HG03139 (cell line): Measurements from ENCODE around the gene SPCS3.
"Not testable (repeated sequence)": the region's sequence is repeated elsewhere in the genome, so short reads cannot be mapped to it uniquely, and the experiment has no call there.

Experiments
- ATAC-seq: cut with Tn5 transposase; IDR thresholded peaks from one replicate; pipeline ENCODE4 v1.9.1; 2021; ENCODE audit not compliant: unreplicated experiment

SPCS3 gene

DNA sequence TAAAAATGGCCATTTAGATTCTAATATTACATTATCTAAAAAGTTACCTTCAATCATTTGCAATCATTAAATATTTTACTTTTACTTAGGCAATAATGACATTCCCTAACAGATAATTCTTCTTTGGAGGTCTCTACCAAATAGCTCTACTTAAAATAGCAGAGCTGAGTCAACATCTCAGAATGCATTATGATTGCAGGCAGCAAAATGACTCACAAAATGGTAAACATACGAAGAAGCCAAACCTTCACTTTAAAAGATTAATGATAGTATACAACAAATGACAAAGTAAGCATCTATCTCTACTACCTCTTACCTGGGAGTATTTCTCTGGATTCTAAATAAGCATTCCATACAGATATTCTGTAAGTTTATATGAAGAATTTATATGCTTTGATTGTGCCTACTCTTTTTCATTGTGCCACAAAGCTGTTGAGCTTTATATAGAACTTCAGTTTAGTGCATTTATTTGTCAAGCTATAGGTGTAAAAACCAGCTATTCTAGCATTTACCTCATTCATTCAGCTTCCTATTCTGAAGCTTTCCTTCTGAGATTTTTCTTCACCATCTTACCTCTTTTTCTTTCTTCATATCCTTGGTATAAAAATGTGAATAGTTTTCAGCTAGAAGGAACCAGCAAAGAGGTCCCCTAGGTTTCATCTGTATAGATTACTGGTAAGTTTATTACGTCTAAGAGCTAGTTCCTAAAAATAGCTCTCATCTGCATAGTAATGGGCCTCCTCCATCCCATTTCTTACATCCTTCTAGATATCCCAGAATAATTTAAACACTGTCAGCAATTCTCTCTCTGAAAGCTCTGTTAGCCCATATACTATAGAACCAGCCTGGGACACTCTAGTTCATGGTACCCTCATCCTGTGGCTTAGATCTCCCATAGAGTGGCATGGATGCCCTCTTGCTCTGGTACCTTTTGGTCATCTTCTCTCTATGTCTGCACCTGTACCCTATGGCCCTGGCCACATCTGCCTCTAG, 17.2 kb upstream of the SPCS3 start:
- ATAC-seq: no peak

DNA sequence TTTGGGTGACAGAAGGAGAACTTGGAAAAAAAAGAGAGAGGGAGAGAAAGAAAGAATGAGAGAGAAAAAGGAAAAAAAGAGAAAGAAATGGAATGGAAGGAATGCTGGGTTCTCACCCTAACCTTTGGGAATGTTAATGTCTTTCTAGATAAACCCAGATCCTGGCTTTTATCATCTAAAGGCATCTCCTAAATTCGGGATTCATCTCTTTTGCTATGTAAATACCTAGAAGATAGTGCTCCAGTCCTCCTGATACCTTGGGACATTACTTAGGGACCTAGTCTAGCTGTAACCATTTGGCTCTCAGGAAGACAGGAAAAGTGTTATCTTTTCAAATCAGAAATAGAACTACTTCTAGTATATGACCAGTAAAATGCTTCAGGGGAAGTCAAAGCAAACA, 15.8 kb upstream of the SPCS3 start:
- no peak for ATAC-seq

DNA sequence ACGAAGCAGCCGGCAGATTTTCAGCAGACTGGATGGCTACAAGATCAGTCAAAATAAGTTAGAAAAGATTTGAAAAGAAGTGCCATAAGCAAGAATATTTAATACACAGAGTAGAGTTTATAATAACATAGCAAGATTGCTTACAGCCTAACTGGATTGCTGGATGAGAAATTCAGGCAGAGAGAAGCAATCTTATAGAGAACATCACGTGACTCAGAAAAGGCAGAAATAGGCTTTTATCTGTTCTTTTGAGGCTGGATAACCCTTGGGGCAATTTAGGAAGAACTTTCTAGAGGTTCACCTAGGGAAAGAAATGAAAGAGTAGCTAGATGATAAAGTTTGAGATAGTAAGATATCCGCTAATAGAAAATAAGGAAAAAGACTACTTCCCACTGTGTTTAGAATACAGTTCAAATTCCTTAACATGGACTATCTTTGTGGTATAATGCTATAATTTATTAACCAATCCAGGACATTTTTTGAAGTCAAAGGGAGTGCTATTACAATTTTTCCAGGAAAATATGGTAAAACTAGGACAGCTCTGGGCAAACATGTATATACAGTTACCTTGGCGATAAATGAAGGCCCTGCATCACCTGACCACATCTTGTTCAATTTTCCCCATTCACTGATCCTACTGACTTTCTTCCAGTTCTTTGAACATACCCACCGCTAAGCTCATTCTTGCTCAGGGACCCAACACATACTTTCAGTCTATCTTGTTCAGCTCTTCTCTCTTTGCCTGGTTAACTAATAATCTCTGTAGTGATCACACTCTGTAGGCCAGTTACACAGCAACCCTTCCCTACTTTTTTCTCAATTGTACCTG, 12.7 kb upstream of the SPCS3 start:
- ATAC-seq: no peak

DNA sequence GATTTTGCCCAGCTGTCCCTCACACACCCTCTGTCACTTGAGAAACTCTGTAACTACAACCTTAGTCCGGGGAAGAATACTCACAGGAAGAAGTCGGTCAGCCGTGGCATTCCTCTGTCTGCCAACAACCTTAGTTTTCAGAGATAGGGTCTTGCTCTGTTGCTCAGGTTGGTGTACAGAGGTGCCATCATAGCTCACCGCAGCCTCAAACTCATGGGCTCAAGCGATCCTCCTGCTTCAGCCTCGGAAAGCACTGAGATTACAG, 12.2 kb upstream of the SPCS3 start:
- ATAC-seq: no peak

DNA sequence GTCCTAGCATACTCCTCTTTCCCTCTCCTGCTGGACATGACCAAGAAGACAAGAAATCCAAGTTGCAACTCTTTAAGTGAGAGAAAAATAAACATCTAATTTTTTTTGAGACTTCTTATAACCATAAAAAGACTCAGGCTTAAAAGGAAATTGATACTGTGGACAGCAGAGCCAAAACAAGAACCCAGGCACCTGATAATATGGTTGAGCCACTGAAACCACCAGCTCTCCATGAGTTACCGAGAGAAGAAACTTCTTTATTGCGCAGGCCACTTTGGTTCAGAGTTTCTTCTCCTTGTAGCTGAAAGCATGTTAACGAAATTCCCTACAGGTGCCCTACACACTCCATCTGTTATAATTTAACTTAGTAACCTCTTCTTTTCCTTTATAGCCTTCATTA, 11.3 kb upstream of the SPCS3 start:
- ATAC-seq: peak; percentile 38

DNA sequence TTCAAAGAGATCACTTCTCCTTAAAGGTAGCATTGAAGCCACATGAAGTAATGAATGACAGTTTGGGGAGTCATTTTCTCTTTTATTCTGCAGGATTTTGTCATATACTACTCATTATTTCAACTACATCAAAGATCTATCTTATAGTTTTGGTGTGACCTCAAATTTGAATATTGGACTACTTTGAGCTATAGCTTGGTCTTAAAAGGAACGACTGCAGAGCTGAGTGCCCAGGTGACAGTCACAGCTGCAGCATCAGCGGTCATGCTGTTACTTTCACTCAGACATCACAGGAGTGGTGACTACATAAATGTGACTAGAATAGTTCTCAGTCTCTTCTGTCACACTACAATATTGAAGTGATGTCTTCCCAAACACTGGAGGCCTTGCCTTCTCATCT, 10.7 kb upstream of the SPCS3 start:
- peak; percentile 98 for ATAC-seq

DNA sequence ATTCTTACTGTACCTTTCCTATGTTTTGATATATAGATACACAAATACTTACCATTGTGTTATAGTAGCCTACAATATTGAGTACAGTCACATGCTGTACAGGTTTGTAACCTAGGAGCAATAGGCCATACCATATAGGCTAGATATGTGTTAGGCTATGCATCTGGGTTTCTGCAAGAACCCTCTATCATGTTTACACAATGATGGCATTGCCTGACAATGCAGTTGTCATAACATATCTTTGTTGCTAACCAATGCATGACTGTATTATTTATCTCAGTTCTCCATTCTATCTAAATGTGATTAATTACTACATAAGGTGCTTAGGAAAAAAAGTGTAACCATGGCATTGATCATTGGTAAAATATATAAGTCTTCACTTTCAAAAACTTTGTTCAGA, 10.0 kb upstream of the SPCS3 start:
- ATAC-seq: no peak

DNA sequence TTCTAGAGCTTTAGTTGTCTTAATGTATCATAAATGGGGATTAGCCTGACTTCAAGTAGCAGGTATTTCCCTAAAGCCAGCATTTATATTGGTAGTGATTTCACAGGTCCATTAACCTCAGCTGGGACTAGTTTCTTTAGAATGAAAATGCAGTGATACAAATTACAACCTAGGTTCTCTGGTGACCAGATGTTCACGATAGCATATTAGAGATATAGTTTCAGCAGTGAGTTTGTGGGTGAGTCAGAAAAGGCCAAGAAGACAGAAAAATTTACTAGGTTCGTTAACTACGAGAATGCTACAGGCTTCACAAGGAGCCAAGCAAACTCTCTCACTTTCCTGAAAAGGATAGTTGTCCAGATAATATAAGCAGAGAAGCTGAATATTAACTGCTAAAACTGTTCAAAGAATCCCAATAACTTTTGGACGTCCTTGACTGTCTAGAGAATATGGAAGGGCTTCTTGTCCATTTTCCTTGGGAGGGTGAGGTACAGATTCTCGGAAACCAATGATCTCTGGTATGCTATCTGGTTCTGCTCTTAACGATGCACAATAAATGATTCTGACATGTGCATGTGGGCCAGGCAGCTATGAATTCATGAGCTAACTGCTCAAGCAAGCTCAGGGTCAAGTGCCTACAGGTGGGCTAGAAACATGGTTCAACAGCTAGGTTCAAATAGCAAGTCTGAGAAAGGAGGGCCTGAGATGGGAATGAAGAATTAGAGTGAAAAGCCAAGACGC, 6.0 kb upstream of the SPCS3 start:
- ATAC-seq: no peak

DNA sequence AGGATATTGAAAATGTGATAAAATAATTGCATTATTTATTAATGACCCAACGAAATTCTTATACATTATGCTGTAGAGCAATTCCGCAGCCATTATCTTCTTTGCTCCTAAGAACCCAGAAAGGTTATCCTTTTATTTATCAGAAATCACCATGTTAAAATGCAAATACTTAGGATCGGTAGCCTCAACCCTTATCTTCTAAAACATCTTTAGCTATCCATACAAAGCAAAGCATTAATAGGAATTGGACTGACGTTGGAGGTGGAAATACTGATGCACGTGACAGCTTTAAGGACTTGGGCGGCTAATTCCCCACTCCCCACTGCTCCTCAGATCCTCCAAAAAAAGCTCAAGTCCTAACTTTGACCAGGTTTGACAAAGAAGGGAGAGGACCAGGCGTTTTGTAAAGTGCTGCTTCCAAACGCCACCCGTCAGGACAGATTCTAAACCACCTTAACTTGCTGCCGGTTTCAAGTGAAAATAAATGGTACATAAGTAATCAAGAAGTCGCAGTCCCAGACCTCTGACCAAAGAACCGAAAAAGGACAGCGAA, 539 bp upstream of the SPCS3 start:
- no peak for ATAC-seq

DNA sequence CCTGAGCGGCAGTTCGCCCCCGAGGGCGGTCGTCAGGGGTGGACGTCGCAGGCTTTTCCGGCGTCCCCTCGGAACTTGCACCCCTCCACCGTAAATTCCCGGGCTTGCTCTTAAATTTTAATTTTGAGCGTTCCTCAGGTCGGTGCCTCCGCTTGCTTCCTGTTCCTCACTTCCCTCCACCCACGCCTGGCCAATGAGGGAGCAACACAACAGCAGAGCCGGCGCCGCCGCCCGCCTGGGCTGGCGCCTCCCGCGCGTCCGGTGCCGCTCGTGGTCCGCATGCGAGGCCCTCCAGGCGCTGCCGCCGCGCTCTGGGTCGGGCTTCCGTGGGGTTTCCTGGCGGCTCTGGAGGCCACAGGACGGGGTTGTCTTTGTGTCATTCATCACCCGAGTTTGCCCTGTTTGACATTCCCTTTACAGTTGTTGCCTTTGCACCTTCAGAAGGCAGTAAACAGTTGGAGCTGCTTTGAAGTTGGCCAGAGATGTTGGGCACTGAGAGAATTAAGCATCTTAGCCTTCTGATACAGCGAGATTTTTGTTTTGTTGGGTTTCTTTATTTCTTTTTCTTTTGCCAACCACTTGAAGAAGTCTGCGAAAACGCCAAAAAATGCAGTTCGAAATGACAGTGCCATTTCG, 692 bp downstream of the SPCS3 start:
- ATAC-seq: peak; percentile 72

DNA sequence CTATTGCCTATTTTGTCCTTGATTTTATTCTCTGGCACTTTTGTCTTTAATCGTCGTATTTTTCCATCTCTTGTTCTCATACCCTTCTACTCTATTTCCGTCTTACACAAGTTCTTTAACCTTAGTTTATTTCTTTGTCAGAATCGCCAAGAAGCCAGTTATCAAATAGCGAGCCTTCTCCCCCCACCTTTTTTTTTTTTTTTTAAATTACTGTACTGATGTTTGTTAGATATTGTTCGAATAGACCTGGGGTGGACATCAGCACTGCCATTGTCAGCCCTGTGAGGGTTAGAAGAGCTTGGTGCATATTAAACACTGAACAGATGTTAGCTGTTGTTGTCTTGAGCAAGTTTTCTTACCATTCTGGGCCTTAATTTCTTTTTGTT, 1.2 kb downstream of the SPCS3 start:
- ATAC-seq: no peak

DNA sequence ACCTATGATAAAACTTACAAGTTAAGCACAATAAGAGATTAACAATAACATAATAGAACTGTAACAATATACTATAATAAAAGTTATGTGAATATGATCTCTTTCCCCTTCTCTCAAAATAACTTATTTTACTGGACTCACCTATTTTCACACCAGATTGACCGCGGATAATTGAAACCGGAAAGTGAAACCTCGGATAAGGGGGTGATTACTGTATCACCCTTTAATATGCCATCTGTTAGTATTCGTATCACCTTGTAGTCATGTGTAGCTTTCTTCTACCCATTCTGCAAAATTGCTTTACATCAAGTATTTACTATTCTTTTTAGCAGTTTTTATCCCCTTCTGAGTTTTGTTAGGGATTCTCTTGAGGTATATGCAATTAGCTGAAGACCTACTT, 1.8 kb downstream of the SPCS3 start:
- no peak for ATAC-seq

DNA sequence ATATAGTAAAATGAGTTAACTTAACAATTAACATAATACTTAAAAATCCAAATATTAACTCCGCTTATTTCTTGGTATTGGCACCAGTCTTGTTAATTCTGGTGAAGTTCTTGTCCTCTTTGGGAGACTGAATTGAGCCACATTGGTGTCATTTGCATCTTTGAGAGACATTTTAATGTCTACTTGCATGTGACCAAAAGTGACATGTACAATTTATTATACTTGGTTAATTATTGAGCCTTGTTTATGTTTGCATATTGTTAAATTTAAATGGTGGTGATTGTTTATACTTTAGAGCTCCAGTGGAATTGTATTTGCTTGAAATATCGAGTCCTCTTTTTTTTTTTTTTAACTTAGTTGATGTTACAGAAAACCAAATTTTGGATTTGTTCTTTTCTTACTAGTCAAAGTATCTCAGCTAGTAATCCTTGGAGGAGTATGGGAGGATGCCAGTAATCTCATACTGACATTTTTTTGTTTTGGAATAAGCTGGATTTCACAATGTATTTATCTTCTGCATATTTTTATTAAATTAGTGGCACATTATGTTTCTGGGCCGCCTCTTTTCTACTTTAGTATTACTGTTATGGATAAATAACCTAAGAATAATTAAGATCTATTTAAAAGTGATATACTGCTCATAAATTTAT, 3.9 kb downstream of the SPCS3 start:
- no peak for ATAC-seq

DNA sequence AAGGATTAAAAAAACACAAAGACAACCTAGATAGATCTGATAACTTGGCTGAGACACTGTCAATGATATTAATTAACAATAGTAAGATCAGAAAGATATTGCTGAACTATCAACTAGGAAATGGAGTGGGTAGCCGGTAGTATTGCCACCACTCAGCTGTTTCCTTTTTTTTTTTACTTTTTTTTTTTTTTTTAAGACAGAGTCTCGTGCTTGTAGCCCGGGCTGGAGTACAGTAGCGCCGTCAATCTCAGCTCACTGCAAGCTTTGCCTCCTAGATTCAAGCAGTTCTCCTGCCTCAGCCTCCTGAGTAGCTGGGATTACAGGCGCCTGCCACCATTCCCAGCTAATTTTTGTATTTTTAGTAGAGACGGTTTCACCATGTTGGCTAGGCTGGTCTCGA, 5.1 kb downstream of the SPCS3 start:
- ATAC-seq: not testable (repeated sequence)

DNA sequence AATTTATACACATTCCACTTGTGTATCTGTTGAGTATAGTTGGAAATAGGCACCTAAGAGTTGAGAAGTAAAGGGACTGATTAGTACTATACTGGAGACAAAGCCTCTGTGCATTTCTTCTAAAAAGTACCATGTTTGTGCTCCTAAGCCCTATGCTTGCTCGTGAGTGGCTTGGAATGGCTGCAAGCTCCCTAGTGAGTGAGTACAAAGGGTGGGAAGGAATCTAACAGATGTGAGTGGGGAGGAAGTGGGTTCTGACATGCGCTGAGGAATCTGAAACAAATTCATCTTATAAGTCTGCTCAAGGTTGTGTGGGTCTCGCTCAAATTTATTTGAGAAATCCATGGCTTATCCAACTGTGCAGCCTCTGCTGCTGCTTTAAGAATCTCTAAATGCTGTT, 13.3 kb downstream of the SPCS3 start:
- no peak for ATAC-seq

DNA sequence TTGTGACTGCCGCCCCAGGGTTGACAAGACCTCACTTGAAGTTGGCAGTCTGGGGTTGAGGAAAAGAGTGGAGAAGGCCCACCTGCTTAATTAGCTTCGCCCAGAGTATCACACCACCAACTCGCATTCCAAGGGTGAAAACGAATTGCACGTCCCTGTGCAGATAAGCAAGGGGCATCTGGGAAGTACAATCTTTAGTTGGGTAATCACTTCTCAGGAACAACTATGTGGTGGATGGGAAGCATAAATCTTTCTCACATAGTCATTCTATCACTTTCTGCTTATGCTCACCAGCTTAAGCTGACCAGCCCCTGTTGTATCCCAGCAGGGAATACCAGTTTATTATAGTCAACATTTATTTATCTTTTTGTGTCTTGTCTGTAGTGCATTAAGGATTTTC, 14.3 kb downstream of the SPCS3 start:
- no peak for ATAC-seq

DNA sequence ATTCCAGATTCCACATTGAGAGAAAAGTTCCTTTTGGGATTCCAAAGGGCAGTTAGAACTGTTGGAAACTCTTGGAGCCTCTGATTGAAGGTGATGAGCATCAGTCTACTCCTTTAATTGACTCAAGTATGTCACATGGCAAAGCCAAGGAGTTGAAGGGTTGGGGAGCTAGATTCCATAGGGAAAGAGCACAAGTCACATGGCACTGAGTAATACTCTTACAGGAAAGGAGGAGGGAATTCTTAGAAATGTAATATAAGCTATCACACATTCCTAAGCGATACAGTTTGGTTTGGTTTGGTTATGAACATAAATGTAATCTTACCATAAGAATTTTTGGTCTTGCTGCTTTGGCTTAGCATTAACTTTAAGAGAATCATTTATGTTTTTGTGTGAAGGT, 15.7 kb downstream of the SPCS3 start:
- no peak for ATAC-seq

DNA sequence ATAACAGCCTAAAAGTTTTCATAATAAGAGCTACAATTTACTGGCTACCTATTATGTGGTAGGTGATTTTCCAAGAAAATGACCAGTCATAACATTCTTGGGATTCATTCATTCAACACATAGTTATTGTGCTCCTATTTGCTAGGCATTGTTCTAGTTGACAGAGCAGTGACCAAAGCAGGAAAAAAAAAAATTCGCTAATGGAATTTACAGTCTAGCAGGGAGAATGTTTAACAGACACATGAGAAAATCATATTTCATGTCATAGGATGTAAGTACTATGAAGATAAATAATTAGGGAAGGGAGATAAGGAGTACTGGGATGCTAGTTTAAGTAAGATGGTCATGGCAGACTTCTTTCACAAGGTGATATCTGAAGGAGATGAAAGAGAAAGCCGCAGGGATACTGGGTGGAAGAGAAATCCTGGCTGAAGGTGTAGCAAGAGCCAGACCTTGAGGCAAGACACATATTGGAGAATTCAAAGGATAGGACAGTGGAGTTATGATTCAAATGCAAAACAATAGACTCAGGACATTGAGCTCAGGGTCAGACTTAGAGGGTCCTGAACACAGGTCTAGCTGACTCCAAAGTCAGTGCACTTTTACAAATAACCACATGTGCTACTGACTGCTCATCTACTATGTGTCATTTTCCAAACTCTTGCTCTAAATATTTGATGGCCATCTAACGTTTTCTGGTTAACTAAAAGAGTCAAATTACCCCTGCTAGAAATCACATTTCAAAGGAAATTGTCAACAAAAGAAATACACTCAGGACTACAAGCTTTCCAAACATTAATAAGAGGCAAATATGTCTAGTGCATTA, 20.4 kb downstream of the SPCS3 start:
- no peak for ATAC-seq

DNA sequence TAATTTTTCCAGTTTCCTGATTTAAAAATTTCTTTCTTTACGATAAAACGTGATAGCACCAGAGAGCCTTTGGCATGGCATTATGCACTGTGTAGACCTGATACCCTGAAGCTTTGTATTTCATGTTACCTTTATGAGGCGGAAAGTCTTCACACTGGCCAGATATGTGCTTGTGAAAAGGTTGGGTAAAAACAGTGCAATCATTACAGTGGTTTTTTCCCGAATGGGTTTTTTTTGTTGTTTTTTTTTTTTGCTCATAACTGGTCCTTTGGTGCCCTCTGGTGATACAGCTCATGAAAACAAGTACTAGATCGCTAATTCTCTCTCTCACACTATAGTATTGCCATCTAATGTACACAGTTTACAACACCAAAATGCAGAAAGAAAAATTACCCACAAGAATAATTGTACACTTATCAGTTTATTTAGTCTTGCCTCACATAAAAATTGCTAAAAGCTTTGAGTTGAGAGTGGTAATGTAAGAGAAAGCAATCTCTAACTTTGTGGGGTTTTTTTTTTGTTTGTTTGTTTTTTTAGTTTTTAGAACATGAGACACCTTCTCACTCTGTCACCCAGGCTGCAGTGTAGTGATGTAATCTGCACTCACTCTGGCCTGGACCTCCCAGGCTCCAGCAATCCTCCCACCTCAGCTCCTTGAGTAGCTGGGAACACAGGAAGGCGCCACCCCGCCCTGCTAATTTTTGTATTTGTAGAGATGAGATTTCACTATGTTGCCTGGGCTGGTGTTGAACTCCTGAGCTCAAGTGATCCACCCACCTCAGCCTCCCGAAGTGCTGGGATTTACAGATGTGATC, 21.3 kb downstream of the SPCS3 start:
- peak; percentile 62 for ATAC-seq
